ENCODE measurements around the gene SSPN.

The SSPN gene

DNA sequence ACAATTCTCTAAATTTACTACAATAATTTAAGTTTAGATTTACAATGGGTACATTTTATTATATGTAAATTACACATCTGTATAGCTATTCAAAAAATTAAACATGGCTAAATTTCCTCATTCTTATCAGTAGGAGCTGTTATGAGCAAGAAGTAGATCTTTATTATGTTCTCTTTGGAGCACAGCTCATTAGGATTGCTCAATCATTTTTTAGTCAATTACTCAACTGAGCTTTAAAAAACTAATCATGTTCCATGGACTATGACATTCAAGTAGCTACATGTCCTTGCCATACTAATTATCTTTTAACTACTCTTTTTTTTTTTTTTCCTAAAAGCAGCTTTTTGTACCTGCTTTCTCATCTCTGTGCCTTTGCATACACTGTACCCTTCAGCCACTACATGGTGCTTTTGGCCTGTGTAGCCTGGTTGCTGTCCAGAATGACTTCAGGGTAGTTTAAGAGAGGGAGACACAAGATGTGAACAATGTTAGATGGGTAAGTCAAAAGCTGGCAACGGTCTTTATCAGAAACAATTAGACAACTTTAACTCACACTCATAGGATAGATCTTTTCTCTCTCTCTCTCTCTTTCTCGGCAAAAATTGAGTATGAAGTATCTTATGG is 69.0 kb downstream of the SSPN start:
- H2BK15ac ChIP-seq (ENCODE audit: low read length), result no peak overlapping the region
- no peak overlapping the region for H2BK12ac ChIP-seq (ENCODE audit: low read length)
- no peak overlapping the region for H3K23ac ChIP-seq (ENCODE audit: low read depth, low read length, poor library complexity)
- no peaks in the 10 kb centered on the region for H3K79me1 ChIP-seq (ENCODE audit: low read depth, low read length)
- no peak for DNase-seq (ENCODE audit: low spot score)
- H3K9me3 ChIP-seq (replicated peaks in 1 of 2; ENCODE audit: control insufficient read depth in 2 of 2, insufficient read depth in 1 of 2, low read depth in 1 of 2, low read length in 2 of 2), result no peaks in the 10 kb centered on the region
- H3K27ac ChIP-seq (replicated peaks; ENCODE audit: low read length), result no peak overlapping the region
- H3K36me3 ChIP-seq (replicated peaks in 1 of 2; ENCODE audit: control insufficient read depth in 2 of 2, insufficient read depth in 2 of 2, low read length in 2 of 2), result no peaks in the 10 kb centered on the region
- no CpG with 5 or more reads among the region's 2 CpGs for WGBS, 2 donors (ENCODE audit: extremely low coverage in 2 of 2, insufficient read length in 2 of 2, insufficient replicate concordance in 1 of 2)
- H4K8ac ChIP-seq (ENCODE audit: low read depth, low read length), result no peak overlapping the region
- no peak overlapping the region for H2BK5ac ChIP-seq (ENCODE audit: low read length)
- no peak overlapping the region for H2BK120ac ChIP-seq (ENCODE audit: low read depth, low read length)
- H3K14ac ChIP-seq (ENCODE audit: low read length), result no peak overlapping the region
- H2AK5ac ChIP-seq (ENCODE audit: low read depth, low read length), result no peak overlapping the region
- no peak overlapping the region for H3K9ac ChIP-seq (ENCODE audit: low read depth, low read length, poor library complexity)
- no peak overlapping the region for H2AFZ ChIP-seq (ENCODE audit: low read length)
- no peak overlapping the region for H3K18ac ChIP-seq (ENCODE audit: low read length)
- no peak overlapping the region for H3K4me2 ChIP-seq (ENCODE audit: insufficient read depth, low read length, poor library complexity, severe bottlenecking)
- H3K27me3 ChIP-seq (ENCODE audit: control insufficient read depth in 3 of 3, insufficient read depth in 3 of 3, low read depth in 1 of 3, low read length in 3 of 3), result no peaks in the 10 kb centered on the region
- no peak overlapping the region for H4K91ac ChIP-seq (ENCODE audit: low read depth, low read length, poor library complexity)
- no peak overlapping the region for H3K4me3 ChIP-seq (ENCODE audit: low read length in 2 of 2)
- H3K4ac ChIP-seq (ENCODE audit: low read length), result no peak overlapping the region
- no peaks in the 10 kb centered on the region for H3K4me1 ChIP-seq (ENCODE audit: control insufficient read depth in 2 of 2, insufficient read depth in 1 of 2, low read depth in 1 of 2, low read length in 2 of 2)

DNA sequence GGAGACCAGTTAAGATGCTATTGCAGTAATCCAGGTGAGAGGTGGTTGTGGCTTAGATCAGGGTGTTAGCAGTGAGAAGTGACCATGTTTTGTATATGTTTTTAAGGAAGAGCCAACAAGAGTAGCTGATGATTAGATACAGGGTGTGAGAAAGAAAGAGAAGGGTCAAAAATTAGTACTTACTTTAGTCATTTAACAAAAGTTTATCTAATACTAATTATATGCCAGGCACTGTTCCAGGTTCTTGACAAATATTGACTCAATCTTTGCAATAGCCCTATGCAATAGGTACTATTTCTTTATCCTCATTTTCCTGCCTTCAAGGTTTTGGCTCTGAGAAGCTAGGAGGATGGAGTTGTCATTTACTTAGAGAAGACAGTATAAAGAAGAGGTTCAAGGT is 70.2 kb downstream of the SSPN start:
- H3K27me3 ChIP-seq (ENCODE audit: control insufficient read depth in 3 of 3, insufficient read depth in 3 of 3, low read depth in 1 of 3, low read length in 3 of 3), result no peaks in the 10 kb centered on the region
- H2BK5ac ChIP-seq (ENCODE audit: low read length), result no peak overlapping the region
- no peaks in the 10 kb centered on the region for H3K4me1 ChIP-seq (ENCODE audit: control insufficient read depth in 2 of 2, insufficient read depth in 1 of 2, low read depth in 1 of 2, low read length in 2 of 2)
- H2AK5ac ChIP-seq (ENCODE audit: low read depth, low read length), result no peak overlapping the region
- no peaks in the 10 kb centered on the region for H3K36me3 ChIP-seq (replicated peaks in 1 of 2; ENCODE audit: control insufficient read depth in 2 of 2, insufficient read depth in 2 of 2, low read length in 2 of 2)
- no peak overlapping the region for H3K18ac ChIP-seq (ENCODE audit: low read length)
- no peaks in the 10 kb centered on the region for H3K79me1 ChIP-seq (ENCODE audit: low read depth, low read length)
- no peak overlapping the region for H3K4ac ChIP-seq (ENCODE audit: low read length)
- no peaks in the 10 kb centered on the region for H3K9me3 ChIP-seq (replicated peaks in 1 of 2; ENCODE audit: control insufficient read depth in 2 of 2, insufficient read depth in 1 of 2, low read depth in 1 of 2, low read length in 2 of 2)
- DNase-seq (ENCODE audit: low spot score), result no peak
- no peak overlapping the region for H3K9ac ChIP-seq (ENCODE audit: low read depth, low read length, poor library complexity)
- no peak overlapping the region for H2AFZ ChIP-seq (ENCODE audit: low read length)
- H3K23ac ChIP-seq (ENCODE audit: low read depth, low read length, poor library complexity), result no peak overlapping the region
- no peak overlapping the region for H4K8ac ChIP-seq (ENCODE audit: low read depth, low read length)
- no peak overlapping the region for H2BK15ac ChIP-seq (ENCODE audit: low read length)
- H3K27ac ChIP-seq (replicated peaks; ENCODE audit: low read length), result no peak overlapping the region
- H3K14ac ChIP-seq (ENCODE audit: low read length), result no peak overlapping the region
- no peak overlapping the region for H3K4me3 ChIP-seq (ENCODE audit: low read length in 2 of 2)
- no peak overlapping the region for H2BK12ac ChIP-seq (ENCODE audit: low read length)
- H3K4me2 ChIP-seq (ENCODE audit: insufficient read depth, low read length, poor library complexity, severe bottlenecking), result no peak overlapping the region
- no peak overlapping the region for H4K91ac ChIP-seq (ENCODE audit: low read depth, low read length, poor library complexity)
- no peak overlapping the region for H2BK120ac ChIP-seq (ENCODE audit: low read depth, low read length)

DNA sequence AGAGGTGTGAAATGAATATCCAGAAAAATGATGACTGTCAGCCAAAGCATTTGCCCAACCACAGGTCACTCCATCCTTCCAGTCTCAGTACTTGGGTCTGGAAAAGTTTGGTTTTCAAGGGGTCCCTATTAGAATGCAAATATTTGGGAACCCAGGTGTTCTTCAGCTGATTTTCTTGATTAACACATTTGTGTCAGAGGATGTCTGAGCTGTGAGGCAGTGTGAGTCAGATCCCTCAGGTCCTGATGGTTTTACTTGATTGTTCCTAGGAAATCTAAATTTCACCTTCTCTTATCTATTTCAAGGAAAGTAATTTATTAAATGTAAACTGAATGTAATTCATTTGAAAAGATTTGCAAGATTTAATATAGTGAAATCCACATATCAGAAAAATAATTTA is 71.5 kb downstream of the SSPN start:
- no peak overlapping the region for H4K91ac ChIP-seq (ENCODE audit: low read depth, low read length, poor library complexity)
- no peak overlapping the region for H2BK15ac ChIP-seq (ENCODE audit: low read length)
- no peak overlapping the region for H2BK120ac ChIP-seq (ENCODE audit: low read depth, low read length)
- H2AK5ac ChIP-seq (ENCODE audit: low read depth, low read length), result no peak overlapping the region
- no peak overlapping the region for H2AFZ ChIP-seq (ENCODE audit: low read length)
- H3K4me2 ChIP-seq (ENCODE audit: insufficient read depth, low read length, poor library complexity, severe bottlenecking), result no peak overlapping the region
- H2BK5ac ChIP-seq (ENCODE audit: low read length), result no peak overlapping the region
- no peaks in the 10 kb centered on the region for H3K4me1 ChIP-seq (ENCODE audit: control insufficient read depth in 2 of 2, insufficient read depth in 1 of 2, low read depth in 1 of 2, low read length in 2 of 2)
- H3K18ac ChIP-seq (ENCODE audit: low read length), result no peak overlapping the region
- H3K79me1 ChIP-seq (ENCODE audit: low read depth, low read length), result no peaks in the 10 kb centered on the region
- H3K14ac ChIP-seq (ENCODE audit: low read length), result no peak overlapping the region
- DNase-seq (ENCODE audit: low spot score), result no peak
- H3K27me3 ChIP-seq (ENCODE audit: control insufficient read depth in 3 of 3, insufficient read depth in 3 of 3, low read depth in 1 of 3, low read length in 3 of 3), result no peaks in the 10 kb centered on the region
- H3K4me3 ChIP-seq (ENCODE audit: low read length in 2 of 2), result no peak overlapping the region
- H4K8ac ChIP-seq (ENCODE audit: low read depth, low read length), result no peak overlapping the region
- H3K4ac ChIP-seq (ENCODE audit: low read length), result no peak overlapping the region
- H3K9me3 ChIP-seq (replicated peaks in 1 of 2; ENCODE audit: control insufficient read depth in 2 of 2, insufficient read depth in 1 of 2, low read depth in 1 of 2, low read length in 2 of 2), result no peaks in the 10 kb centered on the region
- H3K36me3 ChIP-seq (replicated peaks in 1 of 2; ENCODE audit: control insufficient read depth in 2 of 2, insufficient read depth in 2 of 2, low read length in 2 of 2), result no peaks in the 10 kb centered on the region
- no peak overlapping the region for H3K27ac ChIP-seq (replicated peaks; ENCODE audit: low read length)
- H3K9ac ChIP-seq (ENCODE audit: low read depth, low read length, poor library complexity), result no peak overlapping the region
- no peak overlapping the region for H2BK12ac ChIP-seq (ENCODE audit: low read length)
- H3K23ac ChIP-seq (ENCODE audit: low read depth, low read length, poor library complexity), result no peak overlapping the region

DNA sequence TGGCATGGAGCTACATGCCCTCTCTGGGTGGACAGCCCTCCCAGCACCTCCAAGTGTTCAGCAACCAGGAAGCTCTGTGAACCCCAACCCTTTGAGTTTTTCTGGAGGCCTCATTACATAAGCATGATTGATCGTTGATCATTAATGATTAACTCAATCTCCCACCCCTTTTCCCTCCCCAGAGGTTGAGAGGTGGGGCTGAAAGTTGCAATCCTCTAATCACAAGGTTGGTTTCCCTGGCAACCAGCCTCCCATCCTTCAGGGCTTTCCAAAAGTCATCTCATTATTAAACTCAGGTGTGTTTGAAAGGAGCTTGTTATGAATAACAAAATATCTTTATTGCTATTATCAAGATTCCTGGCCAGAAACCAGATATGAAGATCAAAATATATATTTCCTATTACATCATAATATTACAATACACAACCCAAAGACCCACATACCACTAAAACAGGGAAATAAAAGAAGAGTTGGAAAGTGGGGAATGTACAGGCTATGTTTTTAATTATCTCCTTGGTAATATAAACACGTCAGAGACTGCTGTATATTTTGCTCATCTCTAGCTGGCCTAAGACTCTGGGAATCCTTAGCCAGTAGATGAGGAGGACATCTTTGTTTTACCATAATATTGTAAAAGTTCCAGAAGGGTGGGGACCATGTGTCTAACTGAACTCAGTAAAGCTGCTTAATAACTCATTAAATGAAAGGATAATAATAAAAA is 73.6 kb downstream of the SSPN start:
- no peak overlapping the region for H3K4ac ChIP-seq (ENCODE audit: low read length)
- no peak overlapping the region for H4K8ac ChIP-seq (ENCODE audit: low read depth, low read length)
- H2AK5ac ChIP-seq (ENCODE audit: low read depth, low read length), result no peak overlapping the region
- H3K9ac ChIP-seq (ENCODE audit: low read depth, low read length, poor library complexity), result no peak overlapping the region
- no peak overlapping the region for H4K91ac ChIP-seq (ENCODE audit: low read depth, low read length, poor library complexity)
- H3K36me3 ChIP-seq (replicated peaks in 1 of 2; ENCODE audit: control insufficient read depth in 2 of 2, insufficient read depth in 2 of 2, low read length in 2 of 2), result no peaks in the 10 kb centered on the region
- no peak overlapping the region for H3K14ac ChIP-seq (ENCODE audit: low read length)
- H3K4me2 ChIP-seq (ENCODE audit: insufficient read depth, low read length, poor library complexity, severe bottlenecking), result no peak overlapping the region
- no peak overlapping the region for H2BK12ac ChIP-seq (ENCODE audit: low read length)
- H2AFZ ChIP-seq (ENCODE audit: low read length), result no peak overlapping the region
- no peak overlapping the region for H2BK15ac ChIP-seq (ENCODE audit: low read length)
- H2BK5ac ChIP-seq (ENCODE audit: low read length), result no peak overlapping the region
- no peaks in the 10 kb centered on the region for H3K79me1 ChIP-seq (ENCODE audit: low read depth, low read length)
- no peak overlapping the region for H3K18ac ChIP-seq (ENCODE audit: low read length)
- H3K9me3 ChIP-seq (replicated peaks in 1 of 2; ENCODE audit: control insufficient read depth in 2 of 2, insufficient read depth in 1 of 2, low read depth in 1 of 2, low read length in 2 of 2), result no peaks in the 10 kb centered on the region
- H3K27me3 ChIP-seq (ENCODE audit: control insufficient read depth in 3 of 3, insufficient read depth in 3 of 3, low read depth in 1 of 3, low read length in 3 of 3), result no peaks in the 10 kb centered on the region
- no peak overlapping the region for H3K23ac ChIP-seq (ENCODE audit: low read depth, low read length, poor library complexity)
- no peak overlapping the region for H3K27ac ChIP-seq (replicated peaks; ENCODE audit: low read length)
- H3K4me3 ChIP-seq (ENCODE audit: low read length in 2 of 2), result no peak overlapping the region
- no peak overlapping the region for H2BK120ac ChIP-seq (ENCODE audit: low read depth, low read length)
- no peak for DNase-seq (ENCODE audit: low spot score)
- no CpG with 5 or more reads among the region's 2 CpGs for WGBS, 2 donors (ENCODE audit: extremely low coverage in 2 of 2, insufficient read length in 2 of 2, insufficient replicate concordance in 1 of 2)
- H3K4me1 ChIP-seq (ENCODE audit: control insufficient read depth in 2 of 2, insufficient read depth in 1 of 2, low read depth in 1 of 2, low read length in 2 of 2), result peaks cover 0 to 2% of the 10 kb centered on the region in 2 donors

Measured in neuronal stem cell (in vitro differentiated cells).